NB4 (cell line): ENCODE data around the gene KLB.
A peak's percentile ranks its signal among the peaks of the same experiment; 100 is the strongest.
"Not testable (repeated sequence)": the region's sequence is repeated elsewhere in the genome, so short reads cannot be mapped to it uniquely, and the experiment has no call there.

Experiments used
- DNase-seq: peaks from one replicate; pipeline ENCODE4 v3.0.0; 2010; ENCODE audit warnings: low read depth
- H3K4me3 ChIP-seq: one replicate; pipeline ENCODE4 v1.5.1; 2011; ENCODE audit warnings: mild to moderate bottlenecking, low read depth, low read length, moderate library complexity
- CTCF ChIP-seq: IDR thresholded peaks from one replicate; pipeline ENCODE4 v1.5.1; 2012; ENCODE audit warnings: low read depth, low read length
- MAX ChIP-seq: IDR thresholded peaks from 2 replicates; pipeline ENCODE4 v1.6.1; 2011; ENCODE audit warnings: low read depth, low read length
- MYC ChIP-seq: IDR thresholded peaks from 2 replicates; pipeline ENCODE4 v1.6.1; 2011; ENCODE audit warnings: low read depth, low read length
- POLR2A ChIP-seq: IDR thresholded peaks from 2 replicates; pipeline ENCODE4 v1.6.1; 2011; ENCODE audit warnings: mild to moderate bottlenecking; ENCODE audit not compliant: insufficient read length; ENCODE audit errors: extremely low read depth

The KLB gene

GRCh38 chr4:39365830-39366771 lies 40.6 kb upstream of the KLB start, which contains the start of gene RFC1:
Gene RFC1 (minus strand): TSS chr4:39366362. CDS start chr4:39366241, 121 bp downstream.
- peak; percentile 97 for DNase-seq
- H3K4me3 ChIP-seq: peak within 1 kb of the TSS; percentile 87
- TF ChIP-seq MAX (peak; percentile 97), MYC (peak; percentile 75), CTCF (no peak), POLR2A (peak; percentile 82)

- H3K4me3 ChIP-seq: no peak overlapping the region
Observed at GRCh38 chr4:39367166-39367565, 39.6 kb upstream of the KLB start.

GRCh38 chr4:39369301-39369700 lies 37.4 kb upstream of the KLB start:
- DNase-seq: peak; percentile 68
- TF ChIP-seq CTCF: no peak
- no peak for TF ChIP-seq MAX
- TF ChIP-seq MYC: no peak
- no peak for TF ChIP-seq POLR2A
- no peak overlapping the region for H3K4me3 ChIP-seq

More at GRCh38 chr4:39367166-39367565, 39.6 kb upstream of the KLB start:
- DNase-seq: no peak
- TF ChIP-seq POLR2A (no peak), MAX (no peak), MYC (no peak), CTCF (no peak)

- not testable (repeated sequence) for DNase-seq, H3K4me3 ChIP-seq
Observed at GRCh38 chr4:39371209-39371608, 35.5 kb upstream of the KLB start.

- TF ChIP-seq MAX (no peak), CTCF (no peak), MYC (no peak), POLR2A (no peak)
- H3K4me3 ChIP-seq: no peak overlapping the region
- DNase-seq: no peak
Observed at GRCh38 chr4:39375478-39375877, 31.3 kb upstream of the KLB start.

GRCh38 chr4:39383690-39384089 lies 23.0 kb upstream of the KLB start:
- no peak overlapping the region for H3K4me3 ChIP-seq
- TF ChIP-seq MYC (no peak), POLR2A (no peak)

GRCh38 chr4:39384563-39384962 lies 22.2 kb upstream of the KLB start:
- H3K4me3 ChIP-seq: no peak overlapping the region
- no peak for DNase-seq
- no peak for TF ChIP-seq MYC
- TF ChIP-seq CTCF: no peak
- no peak for TF ChIP-seq MAX
- TF ChIP-seq POLR2A: no peak

More at GRCh38 chr4:39383690-39384089, 23.0 kb upstream of the KLB start:
- DNase-seq: no peak
